HG03378 (cell line): ENCODE results near the gene ARHGEF7.

Source experiments
- ATAC-seq: cut with Tn5 transposase; IDR thresholded peaks from one replicate; pipeline ENCODE4 v1.9.1; 2021; ENCODE audit warnings: mild to moderate bottlenecking, moderate library complexity; ENCODE audit not compliant: unreplicated experiment

Gene ARHGEF7

DNA sequence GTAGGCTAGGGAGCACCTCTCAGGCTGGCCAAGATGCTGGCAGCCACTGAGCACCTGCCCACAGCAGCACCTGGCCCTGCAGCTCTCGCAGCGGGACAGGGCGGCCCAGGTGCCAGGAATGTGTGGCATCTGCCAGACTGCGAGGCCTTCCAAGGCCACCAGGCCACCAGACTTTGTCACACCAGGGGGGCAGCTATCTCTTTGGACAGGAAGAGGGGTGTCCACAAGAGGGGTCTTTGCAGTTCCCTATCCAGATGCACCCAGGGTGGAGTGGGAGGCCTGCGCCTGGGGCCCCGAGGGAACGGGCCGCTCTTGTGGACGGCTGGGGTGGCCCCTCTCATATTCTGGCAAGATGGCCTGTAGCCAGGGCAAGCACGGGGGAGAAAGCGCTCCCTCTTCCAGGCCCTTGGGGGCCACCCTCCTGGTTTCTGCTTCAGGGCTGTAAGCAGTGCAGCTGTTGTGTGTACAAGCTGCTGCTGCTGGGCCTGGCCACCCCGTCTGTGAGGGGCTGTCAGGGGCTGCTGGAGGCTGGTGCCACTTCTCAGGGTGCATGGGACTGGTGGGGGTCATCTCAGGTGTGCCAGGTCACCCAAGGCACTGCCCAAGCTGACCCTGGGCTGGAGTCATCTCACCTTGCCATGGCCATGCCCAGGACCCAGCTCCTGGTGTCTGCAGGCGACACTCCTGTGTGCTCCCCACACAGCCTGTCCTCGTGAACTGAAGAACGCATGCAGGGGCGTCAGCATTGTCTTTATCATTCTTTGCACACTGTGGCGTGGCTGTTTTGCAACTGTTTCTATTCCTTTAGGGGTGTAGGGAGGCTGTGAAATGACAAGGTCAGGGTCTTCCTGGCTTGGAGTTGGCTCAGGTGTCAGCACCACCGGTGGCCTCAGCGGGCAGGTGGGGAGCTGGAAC is 207.1 kb downstream of the ARHGEF7 start:
- ATAC-seq: no peak

DNA sequence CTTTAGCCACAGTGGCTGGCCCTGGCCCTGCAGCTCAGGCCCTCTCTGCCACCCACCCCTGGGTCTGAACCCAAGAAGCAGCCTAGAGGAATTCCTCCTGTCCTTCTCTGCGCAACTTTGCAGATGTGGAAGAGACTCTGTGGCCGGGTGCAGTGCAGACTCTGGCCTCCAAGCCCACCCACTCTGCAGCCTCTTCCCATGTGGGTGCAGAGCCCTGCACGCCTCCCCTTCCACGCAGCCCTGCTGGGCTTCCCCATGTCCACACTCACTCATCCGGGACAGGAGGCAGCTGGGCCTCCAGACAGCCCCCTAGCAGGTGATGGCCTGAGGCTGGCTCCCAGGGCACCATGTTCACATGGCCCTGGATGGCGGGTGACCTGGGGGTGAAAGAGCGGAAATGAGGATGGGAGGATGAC is 207.8 kb downstream of the ARHGEF7 start:
- ATAC-seq: no peak

DNA sequence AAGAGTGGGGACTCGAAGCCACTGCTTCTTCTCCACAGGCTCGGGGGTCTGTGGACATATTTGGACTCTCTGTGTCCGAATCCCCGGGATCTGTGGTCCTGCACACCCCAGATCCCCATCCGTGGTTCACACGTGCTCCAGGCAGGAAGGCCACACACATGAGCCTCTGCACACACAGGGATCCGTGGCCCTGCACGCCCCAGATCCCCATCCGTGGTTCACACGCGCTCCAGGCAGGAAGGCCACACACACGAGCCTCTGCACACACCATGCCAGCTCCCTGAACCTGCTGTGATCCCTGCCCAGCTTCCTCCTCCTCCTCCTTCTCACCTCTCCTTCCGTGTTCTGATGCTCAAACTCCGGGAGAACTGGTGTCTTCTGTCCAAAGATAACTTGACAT is 208.4 kb downstream of the ARHGEF7 start:
- ATAC-seq: no peak

DNA sequence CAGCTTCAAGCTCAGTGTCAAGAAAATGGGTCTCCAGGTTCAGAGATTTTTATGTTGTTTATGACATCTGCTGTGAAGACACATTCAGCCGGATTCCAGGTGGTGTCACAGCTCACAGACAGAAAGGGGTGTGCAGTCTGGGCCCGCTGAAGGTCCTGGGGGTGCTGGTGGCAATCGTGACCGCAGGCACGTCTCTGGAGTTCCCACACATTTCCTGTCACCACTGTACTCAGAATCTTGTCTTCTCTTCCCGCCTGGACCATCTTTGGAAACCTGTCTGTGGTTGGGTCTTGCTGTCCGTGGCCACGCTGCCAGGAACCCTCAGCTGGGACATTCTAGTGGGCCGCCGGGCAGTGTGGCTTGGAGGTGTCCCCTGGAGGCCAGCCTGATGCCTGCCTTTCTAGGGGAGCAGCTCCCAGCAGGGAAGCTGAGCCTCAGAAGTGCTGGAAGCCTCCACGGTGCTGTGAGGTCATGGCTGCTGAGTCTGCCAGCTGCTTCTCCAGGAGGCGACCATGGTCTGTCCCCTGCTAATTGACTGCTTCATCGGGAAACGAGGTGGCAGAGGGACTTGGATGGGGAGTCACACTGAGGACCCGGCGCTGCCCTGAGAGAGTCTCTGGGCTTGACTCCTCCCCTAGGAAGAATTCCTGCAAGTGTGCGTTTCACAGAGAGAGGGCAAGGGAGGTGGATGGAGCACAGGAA is 209.0 kb downstream of the ARHGEF7 start:
- no peak for ATAC-seq

DNA sequence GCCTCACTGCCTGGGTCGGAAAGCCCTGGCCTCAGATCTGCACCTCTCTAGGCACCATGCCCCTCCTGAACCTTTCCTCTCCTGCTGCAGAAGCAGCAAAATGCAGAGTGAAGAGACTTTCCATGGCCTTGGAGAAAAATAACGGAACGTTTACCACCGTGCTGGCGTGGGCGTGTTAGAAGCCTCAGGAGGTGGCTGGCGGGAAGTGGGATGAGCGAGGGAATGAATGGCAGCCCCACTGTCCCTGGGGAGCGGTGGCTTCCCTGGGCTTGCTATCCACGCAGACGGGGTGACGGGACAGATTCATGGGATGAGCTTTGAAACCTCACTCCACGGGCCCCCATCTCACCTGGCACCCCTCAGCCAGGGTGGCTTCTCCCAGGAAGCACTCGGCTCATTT is 209.6 kb downstream of the ARHGEF7 start:
- ATAC-seq: no peak

DNA sequence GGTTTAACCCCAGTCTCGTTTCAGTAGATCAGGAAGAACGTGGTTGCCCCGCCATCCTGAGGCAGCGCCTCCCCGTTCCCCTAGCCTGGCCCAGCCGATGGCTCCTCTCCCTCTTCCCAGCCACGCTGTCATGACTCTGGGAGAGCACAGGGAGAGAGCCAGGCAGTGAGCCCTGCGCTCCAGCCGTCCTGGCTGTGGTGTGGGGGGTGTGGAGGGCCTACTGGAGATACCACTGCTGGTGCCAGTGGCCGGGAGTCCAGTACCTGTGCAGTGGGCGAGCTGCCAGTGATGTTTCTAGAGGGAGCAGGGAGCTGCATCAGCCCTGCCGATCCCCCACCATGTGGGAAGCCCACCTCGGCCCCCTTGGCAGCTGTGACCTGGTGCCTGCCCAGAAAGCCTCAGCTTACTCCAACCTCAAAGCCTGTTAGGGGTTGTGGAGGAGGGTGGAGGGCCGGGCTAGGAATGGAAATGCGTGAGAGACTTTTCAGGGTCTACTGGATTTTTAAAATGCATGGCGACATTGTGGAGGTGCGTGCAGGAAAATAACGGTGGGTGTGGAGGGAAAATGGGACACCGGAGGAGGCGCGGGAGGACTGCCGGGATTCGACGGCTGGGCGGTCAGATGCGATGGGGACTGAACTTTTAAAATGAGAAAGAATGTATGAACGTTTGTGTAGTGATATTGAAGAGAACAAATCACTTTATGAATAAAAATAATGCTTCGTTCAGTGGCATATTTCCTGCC is 210.2 kb downstream of the ARHGEF7 start:
- ATAC-seq: no peak

DNA sequence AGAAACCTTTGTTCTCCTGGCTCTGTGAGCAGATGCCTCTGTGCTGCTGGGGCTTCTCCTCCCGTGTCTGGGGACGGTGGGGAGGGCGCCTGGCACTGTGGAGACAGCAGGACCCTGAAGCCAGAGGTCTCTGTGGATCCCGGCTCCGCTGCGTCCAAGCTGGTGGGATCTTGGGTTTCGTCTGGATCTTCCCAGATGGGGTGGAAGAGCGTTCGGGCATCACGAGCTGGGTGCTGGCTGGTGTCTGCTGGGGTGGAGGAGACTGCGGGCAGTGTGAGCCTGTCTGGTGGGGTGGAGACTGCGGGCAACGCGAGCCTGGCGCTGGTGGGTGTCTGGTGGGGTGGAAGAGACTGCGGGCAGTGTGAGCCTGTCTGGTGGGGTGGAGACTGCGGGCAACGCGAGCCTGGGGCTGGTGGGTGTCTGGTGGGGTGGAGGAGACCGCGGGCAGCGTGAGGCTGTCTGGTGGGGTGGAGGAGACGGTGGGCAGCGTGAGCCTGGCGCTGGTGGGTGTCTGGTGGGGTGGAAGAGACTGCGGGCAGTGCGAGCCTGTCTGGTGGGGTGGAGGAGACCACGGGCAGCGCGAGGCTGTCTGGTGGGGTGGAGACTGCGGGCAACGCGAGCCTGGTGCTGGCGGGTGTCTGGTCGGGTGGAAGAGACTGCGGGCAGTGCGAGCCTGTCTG is 211.0 kb downstream of the ARHGEF7 start:
- no peak for ATAC-seq

DNA sequence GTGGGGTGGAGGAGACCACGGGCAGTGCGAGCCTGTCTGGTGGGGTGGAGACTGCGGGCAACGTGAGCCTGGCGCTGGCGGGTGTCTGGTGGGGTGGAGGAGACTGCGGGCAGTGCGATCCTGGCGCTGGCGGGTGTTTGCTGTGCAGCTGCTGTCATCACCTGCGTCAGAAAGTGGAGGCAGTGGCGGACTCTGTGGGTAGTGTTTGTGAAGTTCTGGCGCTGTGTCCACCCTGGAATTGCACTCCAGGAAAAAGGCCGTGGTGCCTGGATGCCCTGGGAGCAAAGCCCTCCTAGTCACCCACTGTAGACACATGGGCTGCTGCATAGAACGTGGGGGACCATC is 211.5 kb downstream of the ARHGEF7 start:
- ATAC-seq: no peak

DNA sequence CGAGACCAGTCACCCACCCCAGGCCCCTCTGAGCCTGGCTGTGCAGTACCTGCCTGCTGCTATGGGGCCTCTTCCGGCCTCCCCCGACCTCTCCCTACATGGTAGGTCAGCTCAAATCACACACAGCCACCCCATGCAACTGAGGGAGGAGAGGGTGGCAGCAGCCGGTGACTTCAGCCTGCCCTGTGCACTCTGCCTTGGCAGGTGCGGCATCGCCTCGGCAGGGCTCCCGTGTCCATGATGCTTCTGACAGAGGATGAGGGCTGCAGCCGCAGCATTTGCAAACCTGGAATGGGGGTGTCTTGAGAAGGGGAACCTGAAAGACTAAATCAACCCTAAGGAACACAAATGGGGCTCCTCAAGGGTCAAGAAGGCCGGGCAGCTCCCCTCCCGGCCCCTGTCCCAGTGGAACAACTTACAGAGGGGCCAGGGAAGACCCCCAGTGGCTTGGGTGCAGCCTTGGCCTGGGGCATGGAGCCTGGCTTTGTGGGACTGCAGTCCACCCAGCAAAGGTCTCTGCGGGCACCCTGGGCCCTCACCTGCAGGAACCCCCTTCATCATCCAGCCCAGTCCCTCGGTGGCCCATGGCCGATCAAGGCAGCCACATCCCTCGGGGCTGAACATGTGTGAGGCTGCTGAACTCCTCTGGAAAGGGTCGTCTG is 212.0 kb downstream of the ARHGEF7 start:
- ATAC-seq: no peak

DNA sequence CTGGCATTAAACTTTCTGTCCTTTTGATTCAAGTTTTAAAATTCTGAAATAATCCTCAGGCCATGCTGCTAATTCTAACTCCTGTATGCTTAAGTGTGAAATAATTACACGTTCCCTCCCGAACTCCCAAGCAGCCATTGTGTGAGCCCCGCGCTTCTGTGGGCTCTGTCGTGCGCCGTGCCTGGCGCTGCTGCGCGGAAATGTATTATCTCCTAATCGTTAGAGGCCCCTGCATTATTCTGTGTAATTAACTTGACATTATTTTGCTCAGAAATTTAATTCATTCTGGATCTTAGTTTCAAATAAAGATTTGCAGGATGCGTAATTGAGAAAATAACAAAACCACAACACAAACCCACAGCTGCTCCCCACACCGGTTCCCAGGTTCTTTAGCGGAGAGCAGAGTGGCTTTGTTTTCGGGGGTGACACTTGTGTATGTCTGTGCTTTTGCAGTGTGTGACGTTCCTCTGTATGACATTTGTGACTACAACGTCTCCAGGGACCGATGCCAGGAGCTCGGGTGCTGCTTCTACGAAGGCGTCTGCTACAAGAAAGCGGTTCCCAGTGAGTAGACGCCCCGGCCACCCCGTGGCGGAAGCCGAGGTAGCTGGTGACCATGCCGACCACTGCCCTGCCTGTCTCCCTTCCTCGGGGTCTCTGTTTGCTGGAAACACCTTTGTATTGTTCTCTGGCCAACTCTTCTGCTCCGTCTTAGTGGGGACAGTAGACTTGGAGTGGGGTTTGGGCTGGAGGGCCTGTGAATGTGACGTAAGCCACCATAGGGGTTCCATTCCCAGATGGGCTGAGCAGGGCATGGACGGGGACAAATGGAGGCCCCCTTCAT is 212.8 kb downstream of the ARHGEF7 start:
- ATAC-seq: no peak

DNA sequence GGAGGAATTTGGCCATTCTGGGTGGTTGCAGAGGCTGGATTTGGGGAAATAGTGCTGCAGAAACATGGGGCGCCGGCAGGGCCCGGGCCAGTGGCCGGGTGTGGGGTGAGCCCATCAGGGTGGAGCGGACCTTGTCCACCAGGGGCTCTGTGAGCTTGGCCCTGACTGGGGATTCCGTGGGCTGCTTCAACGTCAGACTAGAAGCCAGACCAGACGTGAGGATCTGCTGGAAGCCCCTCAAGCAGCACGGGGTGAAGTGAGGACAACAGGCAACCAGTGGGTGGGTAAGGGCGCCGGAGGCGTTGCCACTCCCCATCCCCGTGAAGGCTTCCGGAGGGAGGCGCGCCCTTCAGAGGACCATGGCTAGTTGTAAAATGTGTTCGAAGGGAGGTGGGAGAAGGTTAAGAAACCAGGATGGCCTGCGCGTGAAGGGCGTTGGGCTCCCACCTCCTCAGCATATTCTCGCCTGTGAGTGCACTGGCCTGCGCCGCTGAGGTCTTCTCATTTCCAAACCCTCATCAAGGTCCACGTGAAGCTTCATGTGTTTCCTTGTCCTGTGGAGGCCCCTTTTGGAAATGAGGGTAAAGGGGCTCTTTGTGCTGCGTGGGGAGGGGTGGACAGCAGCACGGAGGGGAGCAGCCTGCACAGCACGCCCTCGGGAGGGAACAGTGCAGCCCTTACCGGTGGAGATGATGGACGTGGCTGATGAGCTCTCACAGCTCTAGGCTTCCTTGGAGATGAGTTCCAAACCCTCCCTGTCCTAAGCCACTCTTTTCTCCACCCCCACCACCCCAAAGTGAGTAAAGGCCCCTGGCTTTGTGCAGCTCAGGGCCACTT is 213.7 kb downstream of the ARHGEF7 start:
- ATAC-seq: no peak

DNA sequence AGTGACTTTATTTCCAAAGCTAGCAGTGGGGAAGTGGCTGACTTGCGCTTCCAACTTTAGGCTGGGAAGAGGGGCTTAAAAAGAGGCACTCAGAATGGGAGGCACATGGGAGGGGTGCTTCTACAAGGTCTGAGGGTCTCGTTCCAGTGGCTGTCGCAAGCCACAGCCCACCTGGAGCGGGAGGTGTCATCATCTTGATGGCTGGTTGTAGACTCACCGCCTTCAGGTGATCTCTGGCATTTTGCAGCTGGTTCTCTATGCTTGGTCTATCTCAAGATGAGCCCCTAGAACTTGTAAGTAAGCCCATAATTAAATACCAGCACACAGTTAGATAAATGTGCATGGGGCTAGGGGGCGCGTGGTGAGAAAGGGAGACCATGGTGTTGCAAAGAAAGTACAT is 214.5 kb downstream of the ARHGEF7 start:
- no peak for ATAC-seq

DNA sequence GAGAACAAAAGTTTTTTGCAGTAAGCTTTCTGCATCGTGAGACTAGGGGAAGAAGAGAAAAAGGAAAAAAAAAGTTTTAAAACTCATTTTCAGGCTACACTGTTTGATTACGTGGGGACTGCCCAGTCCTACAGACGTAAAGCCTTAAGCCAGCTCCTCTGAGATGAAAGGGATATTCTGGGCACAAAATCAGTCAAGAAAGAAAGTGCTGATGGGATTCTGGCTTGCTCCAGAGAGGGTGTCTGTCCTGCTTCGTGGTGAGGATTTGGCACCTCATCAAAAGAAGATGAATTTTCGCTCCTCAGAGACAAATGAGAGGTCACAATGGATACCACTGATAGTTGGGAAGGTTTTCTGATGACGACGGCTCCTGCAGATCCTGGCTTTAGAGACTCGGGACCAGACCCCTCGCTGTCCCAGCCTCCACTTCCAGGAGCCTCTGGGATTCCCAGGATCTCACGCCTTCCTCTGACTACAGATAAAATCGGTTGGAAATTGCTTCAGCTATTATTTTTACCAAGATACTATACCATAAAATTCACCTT is 215.0 kb downstream of the ARHGEF7 start:
- no peak for ATAC-seq

DNA sequence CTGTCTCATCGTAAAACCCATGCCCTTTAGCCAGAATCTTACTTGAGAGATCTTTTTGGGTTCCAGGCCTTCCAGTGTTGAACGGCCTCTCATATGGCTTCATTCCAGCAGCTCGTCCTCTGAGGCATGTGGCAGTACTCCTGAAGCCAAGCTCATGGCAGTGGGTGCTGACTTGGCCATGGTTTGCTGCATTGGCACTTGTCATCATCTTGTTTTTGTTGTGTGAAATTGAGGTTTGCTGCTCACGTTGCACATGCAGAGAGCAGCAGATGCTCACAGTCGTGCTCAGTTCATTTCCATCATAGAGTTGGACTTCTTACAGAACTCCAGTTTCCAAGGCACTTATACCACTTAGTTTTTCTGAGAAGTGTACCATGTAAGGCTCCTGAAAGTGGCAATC is 220.2 kb downstream of the ARHGEF7 start:
- no peak for ATAC-seq

DNA sequence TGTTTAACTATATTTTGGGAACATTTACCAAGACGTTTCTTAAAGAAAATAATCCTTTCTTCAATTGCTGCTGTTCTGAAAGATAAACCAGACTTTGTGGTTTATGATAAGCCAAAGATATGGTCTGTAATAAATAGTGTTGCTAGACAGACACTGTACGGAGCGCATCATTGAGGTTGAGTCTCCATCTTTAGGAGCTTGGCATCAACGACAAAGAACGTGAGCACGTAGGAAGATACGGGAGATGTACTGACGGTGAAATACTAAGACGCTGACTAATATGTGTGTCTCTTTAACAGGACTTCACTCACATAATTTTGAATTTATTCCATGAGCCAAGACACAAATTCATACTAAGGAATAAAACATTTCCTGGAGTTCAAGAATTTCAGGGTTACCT is 221.6 kb downstream of the ARHGEF7 start:
- ATAC-seq: no peak

DNA sequence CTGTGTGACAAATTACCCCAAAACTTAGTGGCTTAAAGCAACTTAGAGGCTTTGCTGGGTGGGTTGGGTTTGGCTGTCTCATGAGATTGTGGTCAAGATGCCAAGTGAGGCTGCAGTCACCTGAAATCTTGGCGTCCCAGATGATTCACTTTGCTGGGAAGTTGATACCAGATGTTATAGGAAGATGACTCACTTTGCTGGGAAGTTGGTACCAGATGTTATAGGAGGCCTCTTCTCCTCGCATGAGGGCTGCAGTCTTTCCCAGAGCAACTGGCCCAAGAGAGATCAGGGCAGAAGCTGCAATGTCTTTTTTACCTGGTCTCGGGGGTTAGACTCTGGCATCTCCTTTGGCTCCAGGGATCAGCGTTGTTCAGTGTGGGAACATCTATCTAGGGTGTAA is 222.1 kb downstream of the ARHGEF7 start:
- no peak for ATAC-seq

DNA sequence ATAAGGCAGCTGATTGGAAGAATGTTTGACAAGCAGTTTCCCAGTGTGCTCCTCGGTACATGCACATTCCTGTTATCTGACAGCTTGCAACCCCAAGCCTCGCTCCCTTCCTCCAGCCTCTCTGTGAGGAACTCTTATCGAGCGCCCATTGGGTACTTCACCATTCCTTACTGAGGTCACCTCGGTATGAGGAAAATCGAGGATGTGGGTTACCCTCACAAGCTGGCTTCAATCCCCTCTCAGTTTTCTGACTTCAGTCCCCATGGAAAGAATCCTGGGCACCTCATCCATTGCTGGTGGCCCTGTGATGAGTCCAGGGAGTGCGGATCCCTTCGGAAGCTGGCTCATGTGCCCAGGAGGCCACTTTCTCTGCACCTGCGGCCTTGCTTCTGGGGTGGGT is 222.6 kb downstream of the ARHGEF7 start:
- ATAC-seq: no peak

DNA sequence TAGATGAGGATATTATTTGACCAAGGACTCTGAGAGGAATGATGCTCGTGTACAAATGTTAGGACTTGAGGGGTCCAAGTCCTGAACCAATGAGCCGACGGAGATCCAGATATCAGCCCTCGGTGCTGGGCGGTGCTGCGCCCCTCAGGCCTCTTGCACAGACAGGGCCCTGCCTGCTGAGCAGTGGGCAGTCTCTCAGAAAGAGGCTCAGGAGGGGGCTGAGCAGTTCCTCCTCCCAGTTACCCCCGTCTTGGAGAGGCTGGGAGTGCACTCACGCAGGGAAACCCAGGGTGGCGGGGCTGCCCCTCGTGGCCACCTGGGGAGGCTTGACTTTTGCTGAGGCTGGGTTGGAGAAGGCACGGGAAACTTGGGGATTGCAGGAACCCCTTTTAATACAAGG is 223.7 kb downstream of the ARHGEF7 start:
- ATAC-seq: no peak
